CD4-positive, alpha-beta T cell treated with Interleukin-4 for 1 hour (primary cell): ENCODE results near the gene DDX3X.
A peak's percentile ranks its signal among the peaks of the same experiment; 100 is the strongest.
"Not testable (repeated sequence)": the region's sequence is repeated elsewhere in the genome, so short reads cannot be mapped to it uniquely, and the experiment has no call there.

Experiments
- DNase-seq, 2 donors: peaks; one replicate each; pipeline ENCODE4 v3.0.0-alpha.2; 2020 to 2022

Gene DDX3X

GRCh38 chrX:41332005-41332404, 2.0 kb upstream of the DDX3X start:
- DNase-seq: no peak

GRCh38 chrX:41332408-41333002, 1.5 kb upstream of the DDX3X start:
- peak; percentile 42 to 44 for DNase-seq

- peak; percentile 89 to 92 for DNase-seq
These were observed 789 bp upstream of the DDX3X start for GRCh38 chrX:41333003-41333743.

GRCh38 chrX:41334363-41335197, 618 bp downstream of the DDX3X start:
- DNase-seq: peak; percentile 81 to 89

- DNase-seq: no peak
These were observed 1.4 kb downstream of the DDX3X start for GRCh38 chrX:41335198-41335957.

GRCh38 chrX:41335958-41336331, 2.0 kb downstream of the DDX3X start:
- DNase-seq: no peak

GRCh38 chrX:41336447-41336846, 2.5 kb downstream of the DDX3X start:
- DNase-seq: no peak

- no peak for DNase-seq
These were observed 3.2 kb downstream of the DDX3X start for GRCh38 chrX:41337140-41337539.

- DNase-seq: no peak
These were observed 4.5 kb downstream of the DDX3X start for GRCh38 chrX:41338436-41338835.

GRCh38 chrX:41339148-41339547, 5.2 kb downstream of the DDX3X start:
- DNase-seq: no peak

- no peak for DNase-seq
These were observed 10.1 kb downstream of the DDX3X start for GRCh38 chrX:41344053-41344452.

GRCh38 chrX:41347186-41347585, 13.2 kb downstream of the DDX3X start:
- DNase-seq: no peak

- no peak for DNase-seq
These were observed 14.6 kb downstream of the DDX3X start for GRCh38 chrX:41348551-41348950.

- no peak for DNase-seq
These were observed 16.4 kb downstream of the DDX3X start for GRCh38 chrX:41350150-41350975.

- DNase-seq: peak in 1 of 2 donors; percentile 34
These were observed 17.1 kb downstream of the DDX3X start for GRCh38 chrX:41350976-41351569.

GRCh38 chrX:41351923-41352322, 18.0 kb downstream of the DDX3X start:
- no peak for DNase-seq

GRCh38 chrX:41352329-41352838, 18.4 kb downstream of the DDX3X start:
- DNase-seq: peak; percentile 38 to 56

- no peak for DNase-seq
These were observed 20.0 kb downstream of the DDX3X start for GRCh38 chrX:41353985-41354384.

- DNase-seq: no peak
These were observed 35.2 kb downstream of the DDX3X start for GRCh38 chrX:41369152-41369551.

- not testable (repeated sequence) for DNase-seq
These were observed 37.6 kb downstream of the DDX3X start for GRCh38 chrX:41371575-41371974.

GRCh38 chrX:41373989-41374606, 40.1 kb downstream of the DDX3X start:
- no peak for DNase-seq
